Measurements from ENCODE around the gene BOLA2. TPM values are rescaled to one million over a fixed set of nuclear protein-coding genes. Genes with fewer than 3 reads are reported as not detected.
"Not testable (repeated sequence)": the region's sequence is repeated elsewhere in the genome, so short reads cannot be mapped to it uniquely, and the experiment has no call there.

BOLA2 gene
- total RNA-seq (2022) (5.7 and 6.5 TPM in 2 replicates), Bru-seq, nascent RNA (not detected), BruChase-seq, experiment 1, labeled RNA remaining after a 6-hour chase (percentile 33 among the genes with signal in this experiment), BruChase-seq, experiment 2, labeled RNA remaining after a 2-hour chase (percentile 15 among the genes with signal in this experiment)
- long read RNA-seq, transcript BOLA2-201 (3 exons, 1,012 nt): major isoform, 60 of 71 reads
- long read RNA-seq, partial matches to known transcripts: 7 of 71 reads
- long read RNA-seq, other reads (novel, unspliced or antisense): 4 of 71 reads

GRCh38 chr16:29454269-29454668, at the start of gene BOLA2, which contains the start of gene SLX1B:
Gene BOLA2, minus strand, starts transcription at chr16:29454351. Its CDS starts 98 bp downstream, at chr16:29454253.
Gene SLX1B, plus strand, starts transcription at chr16:29454533.
- BruUV-seq (replicated peaks); H3K27ac Mint-ChIP-seq (ENCODE audit: low read depth, unreplicated experiment); intact Hi-C loops (cut with micrococcal nuclease); POLR2A ChIA-PET; CTCF ChIA-PET; H3K27me3 Mint-ChIP-seq (ENCODE audit: insufficient read depth, unreplicated experiment); H3K9me3 Mint-ChIP-seq (ENCODE audit: unreplicated experiment); DNase-seq (ENCODE audit: unreplicated experiment); H3K4me1 Mint-ChIP-seq (ENCODE audit: insufficient read depth, unreplicated experiment); H3K4me3 Mint-ChIP-seq (ENCODE audit: unreplicated experiment); H3K36me3 Mint-ChIP-seq (ENCODE audit: insufficient read depth, unreplicated experiment): not testable (repeated sequence)

- H3K4me1 Mint-ChIP-seq (ENCODE audit: insufficient read depth, unreplicated experiment); H3K27ac Mint-ChIP-seq (ENCODE audit: low read depth, unreplicated experiment); CTCF ChIA-PET; BruUV-seq (replicated peaks); DNase-seq (ENCODE audit: unreplicated experiment); H3K27me3 Mint-ChIP-seq (ENCODE audit: insufficient read depth, unreplicated experiment); H3K4me3 Mint-ChIP-seq (ENCODE audit: unreplicated experiment); H3K9me3 Mint-ChIP-seq (ENCODE audit: unreplicated experiment); POLR2A ChIA-PET; intact Hi-C loops (cut with micrococcal nuclease); H3K36me3 Mint-ChIP-seq (ENCODE audit: insufficient read depth, unreplicated experiment): not testable (repeated sequence)
Observed at GRCh38 chr16:29482276-29482675, 28.1 kb upstream of the BOLA2 start.

- DNase-seq (ENCODE audit: unreplicated experiment); H3K4me3 Mint-ChIP-seq (ENCODE audit: unreplicated experiment); BruUV-seq (replicated peaks); H3K9me3 Mint-ChIP-seq (ENCODE audit: unreplicated experiment); H3K27me3 Mint-ChIP-seq (ENCODE audit: insufficient read depth, unreplicated experiment); CTCF ChIA-PET; intact Hi-C loops (cut with micrococcal nuclease); POLR2A ChIA-PET; H3K27ac Mint-ChIP-seq (ENCODE audit: low read depth, unreplicated experiment); H3K4me1 Mint-ChIP-seq (ENCODE audit: insufficient read depth, unreplicated experiment); H3K36me3 Mint-ChIP-seq (ENCODE audit: insufficient read depth, unreplicated experiment): not testable (repeated sequence)
Observed at GRCh38 chr16:29472065-29472464, 17.9 kb upstream of the BOLA2 start.

- CTCF ChIA-PET; H3K4me1 Mint-ChIP-seq (ENCODE audit: insufficient read depth, unreplicated experiment); BruUV-seq (replicated peaks); H3K4me3 Mint-ChIP-seq (ENCODE audit: unreplicated experiment); H3K36me3 Mint-ChIP-seq (ENCODE audit: insufficient read depth, unreplicated experiment); H3K9me3 Mint-ChIP-seq (ENCODE audit: unreplicated experiment); H3K27ac Mint-ChIP-seq (ENCODE audit: low read depth, unreplicated experiment); DNase-seq (ENCODE audit: unreplicated experiment); intact Hi-C loops (cut with micrococcal nuclease); POLR2A ChIA-PET; H3K27me3 Mint-ChIP-seq (ENCODE audit: insufficient read depth, unreplicated experiment): not testable (repeated sequence)
Observed at GRCh38 chr16:29469660-29470059, 15.5 kb upstream of the BOLA2 start.

- BruUV-seq (replicated peaks); H3K27me3 Mint-ChIP-seq (ENCODE audit: insufficient read depth, unreplicated experiment); H3K4me1 Mint-ChIP-seq (ENCODE audit: insufficient read depth, unreplicated experiment); CTCF ChIA-PET; POLR2A ChIA-PET; DNase-seq (ENCODE audit: unreplicated experiment); H3K27ac Mint-ChIP-seq (ENCODE audit: low read depth, unreplicated experiment); intact Hi-C loops (cut with micrococcal nuclease); H3K4me3 Mint-ChIP-seq (ENCODE audit: unreplicated experiment); H3K9me3 Mint-ChIP-seq (ENCODE audit: unreplicated experiment); H3K36me3 Mint-ChIP-seq (ENCODE audit: insufficient read depth, unreplicated experiment): not testable (repeated sequence)
Observed at GRCh38 chr16:29467654-29468366, 13.7 kb upstream of the BOLA2 start.

GRCh38 chr16:29466904-29467303, 12.8 kb upstream of the BOLA2 start:
- CTCF ChIA-PET; POLR2A ChIA-PET; H3K4me3 Mint-ChIP-seq (ENCODE audit: unreplicated experiment); DNase-seq (ENCODE audit: unreplicated experiment); H3K36me3 Mint-ChIP-seq (ENCODE audit: insufficient read depth, unreplicated experiment); H3K4me1 Mint-ChIP-seq (ENCODE audit: insufficient read depth, unreplicated experiment); intact Hi-C loops (cut with micrococcal nuclease); H3K27me3 Mint-ChIP-seq (ENCODE audit: insufficient read depth, unreplicated experiment); BruUV-seq (replicated peaks); H3K9me3 Mint-ChIP-seq (ENCODE audit: unreplicated experiment); H3K27ac Mint-ChIP-seq (ENCODE audit: low read depth, unreplicated experiment): not testable (repeated sequence)

GRCh38 chr16:29465985-29466824, 12.1 kb upstream of the BOLA2 start:
- POLR2A ChIA-PET; H3K36me3 Mint-ChIP-seq (ENCODE audit: insufficient read depth, unreplicated experiment); H3K4me3 Mint-ChIP-seq (ENCODE audit: unreplicated experiment); H3K9me3 Mint-ChIP-seq (ENCODE audit: unreplicated experiment); H3K4me1 Mint-ChIP-seq (ENCODE audit: insufficient read depth, unreplicated experiment); intact Hi-C loops (cut with micrococcal nuclease); H3K27ac Mint-ChIP-seq (ENCODE audit: low read depth, unreplicated experiment); BruUV-seq (replicated peaks); DNase-seq (ENCODE audit: unreplicated experiment); CTCF ChIA-PET; H3K27me3 Mint-ChIP-seq (ENCODE audit: insufficient read depth, unreplicated experiment): not testable (repeated sequence)

- H3K36me3 Mint-ChIP-seq (ENCODE audit: insufficient read depth, unreplicated experiment); H3K27ac Mint-ChIP-seq (ENCODE audit: low read depth, unreplicated experiment); H3K27me3 Mint-ChIP-seq (ENCODE audit: insufficient read depth, unreplicated experiment); POLR2A ChIA-PET; DNase-seq (ENCODE audit: unreplicated experiment); BruUV-seq (replicated peaks); H3K4me3 Mint-ChIP-seq (ENCODE audit: unreplicated experiment); H3K9me3 Mint-ChIP-seq (ENCODE audit: unreplicated experiment); intact Hi-C loops (cut with micrococcal nuclease); H3K4me1 Mint-ChIP-seq (ENCODE audit: insufficient read depth, unreplicated experiment); CTCF ChIA-PET: not testable (repeated sequence)
Observed at GRCh38 chr16:29460647-29461030, 6.5 kb upstream of the BOLA2 start.
